KBM-7 (cell line): ENCODE measurements around the gene GGA2.

ENCODE experiments used
- DNase-seq: peaks from one replicate; pipeline ENCODE4 v3.0.0-alpha.2; 2015
- in situ Hi-C: fragments of 300-500 bp; cut with MboI; formaldehyde crosslinking; loops from 2 replicates; pipeline ENCODE4 v1.14.3; 2020; ENCODE audit warnings: low sequenced_read_pairs, low pct_unique_long_range_greater_than_20kb, mixed read lengths

The GGA2 gene

GRCh38 chr16:23435500-23435899 is 74.8 kb downstream of the GGA2 start:
- in situ Hi-C loops: no loop called here
- DNase-seq: peak; percentile 93

- in situ Hi-C loops: no loop called here
These were observed 75.9 kb downstream of the GGA2 start for GRCh38 chr16:23434380-23434779.

GRCh38 chr16:23433261-23433920 is 76.9 kb downstream of the GGA2 start:
- no peak for DNase-seq
- in situ Hi-C loops: no loop called here

More at GRCh38 chr16:23434380-23434779, 75.9 kb downstream of the GGA2 start:
- DNase-seq: peak; percentile 72

- no peak for DNase-seq
- in situ Hi-C loops: no loop called here
These were observed 77.8 kb downstream of the GGA2 start for GRCh38 chr16:23432176-23433128.

- in situ Hi-C loops: no loop called here
- no peak for DNase-seq
These were observed 81.9 kb downstream of the GGA2 start for GRCh38 chr16:23428351-23428750.

GRCh38 chr16:23424292-23424958 is 85.9 kb downstream of the GGA2 start:
- no peak for DNase-seq
- in situ Hi-C loops: no loop called here

- in situ Hi-C loops: no loop called here
- DNase-seq: no peak
These were observed 86.7 kb downstream of the GGA2 start for GRCh38 chr16:23423496-23424049.

- DNase-seq: no peak
- in situ Hi-C loops: no loop called here
These were observed 90.3 kb downstream of the GGA2 start for GRCh38 chr16:23420011-23420410.

GRCh38 chr16:23416816-23417215 is 93.5 kb downstream of the GGA2 start:
- no peak for DNase-seq

GRCh38 chr16:23414731-23415130 is 95.6 kb downstream of the GGA2 start:
- in situ Hi-C loops: no loop called here
- no peak for DNase-seq

More at GRCh38 chr16:23416816-23417215, 93.5 kb downstream of the GGA2 start:
- in situ Hi-C loops: no loop called here
